Activated T-helper 1 cell treated with anti-CD3 and anti-CD28 coated beads, Interleukin-2, amount 50 U/mL, for 16 hours (primary cell): Measurements from ENCODE around the gene ARID5B.

Experiments used
- DNase-seq, 2 donors: peaks; one replicate each; pipeline ENCODE4 v3.0.0-alpha.2; 2020; ENCODE audit warnings: low read depth in 1 of 2, low spot score in 1 of 2

The ARID5B gene

DNA sequence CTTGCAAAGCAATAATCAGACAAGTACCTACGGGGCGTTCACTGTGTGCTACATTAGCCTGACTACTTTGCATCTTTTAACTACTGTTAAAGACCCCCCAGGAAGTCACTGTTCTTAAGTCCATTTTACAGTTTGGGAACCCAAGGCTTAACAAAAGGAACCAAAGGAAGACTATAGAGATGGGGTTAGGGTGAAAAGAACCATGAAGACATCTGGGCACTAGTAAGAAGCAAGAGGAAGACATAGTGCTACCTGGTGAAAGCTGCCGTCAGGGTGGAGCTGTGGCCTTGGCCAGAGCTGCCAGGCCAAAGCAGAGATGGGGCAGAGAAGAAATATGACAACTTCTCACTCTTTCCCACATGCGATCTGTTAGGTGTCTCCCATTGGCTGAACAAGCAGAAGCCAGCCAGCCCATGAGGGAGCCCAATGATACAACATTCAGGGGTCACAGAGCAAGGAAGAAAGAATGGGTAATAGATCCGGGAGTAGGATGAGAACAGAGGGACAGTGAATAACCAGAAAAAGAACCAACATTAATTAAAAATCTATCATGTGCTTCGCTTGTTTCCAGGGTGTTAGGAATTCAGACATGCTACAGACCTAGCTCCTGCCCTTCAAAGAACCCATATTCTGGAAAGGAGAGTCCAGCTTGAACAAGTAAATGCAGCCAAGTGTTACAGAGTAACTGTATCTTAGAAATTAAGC lies 85.4 kb downstream of the ARID5B start:
- DNase-seq: no peak

GRCh38 chr10:61987537-61987936 lies 86.0 kb downstream of the ARID5B start:
- no peak for DNase-seq

GRCh38 chr10:61987951-61988379 lies 86.5 kb downstream of the ARID5B start:
- DNase-seq: no peak

GRCh38 chr10:61989995-61990760 lies 88.7 kb downstream of the ARID5B start:
- DNase-seq: no peak

DNA sequence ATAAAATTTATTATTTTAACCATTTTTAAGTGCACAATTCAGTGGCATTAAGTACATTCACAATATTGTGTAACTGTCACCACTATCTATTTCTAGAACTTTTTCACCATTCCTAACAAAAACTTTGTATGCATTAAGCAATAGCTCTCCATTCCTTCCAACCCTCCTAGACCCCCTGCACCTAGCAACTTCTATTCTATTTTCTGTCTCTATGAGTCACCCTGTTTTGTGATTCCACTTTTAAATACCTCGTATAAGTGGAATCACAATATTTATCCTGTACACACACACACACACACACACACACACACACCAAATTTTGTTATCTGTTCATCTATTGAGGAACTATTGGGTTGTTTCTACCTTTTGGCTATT lies 89.2 kb downstream of the ARID5B start:
- DNase-seq: no peak

DNA sequence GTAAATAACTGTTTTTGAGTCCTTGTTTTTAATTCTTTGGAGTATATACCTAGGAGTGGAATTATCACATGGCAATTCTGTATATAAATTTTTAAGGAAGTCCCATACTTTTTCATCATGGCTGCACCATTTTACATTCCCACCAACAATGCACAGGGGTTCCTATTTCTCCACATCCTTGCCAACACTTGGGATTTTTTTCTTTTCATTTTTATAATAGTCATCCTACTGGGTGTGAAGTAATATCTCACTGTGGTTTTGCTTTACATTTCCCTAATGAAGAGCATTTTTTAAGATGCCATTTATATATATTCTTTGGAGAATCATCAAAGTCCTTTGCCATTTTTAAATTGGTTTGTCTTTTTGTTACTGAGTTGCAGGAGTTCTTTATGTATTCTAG lies 89.7 kb downstream of the ARID5B start:
- DNase-seq: no peak

GRCh38 chr10:61992059-61992460 lies 90.6 kb downstream of the ARID5B start:
- DNase-seq: no peak

GRCh38 chr10:61992671-61993668 lies 91.5 kb downstream of the ARID5B start:
- DNase-seq: peak in 1 of 2 donors; percentile 53

- DNase-seq: no peak
Observed at GRCh38 chr10:61993711-61994401, 92.4 kb downstream of the ARID5B start.

DNA sequence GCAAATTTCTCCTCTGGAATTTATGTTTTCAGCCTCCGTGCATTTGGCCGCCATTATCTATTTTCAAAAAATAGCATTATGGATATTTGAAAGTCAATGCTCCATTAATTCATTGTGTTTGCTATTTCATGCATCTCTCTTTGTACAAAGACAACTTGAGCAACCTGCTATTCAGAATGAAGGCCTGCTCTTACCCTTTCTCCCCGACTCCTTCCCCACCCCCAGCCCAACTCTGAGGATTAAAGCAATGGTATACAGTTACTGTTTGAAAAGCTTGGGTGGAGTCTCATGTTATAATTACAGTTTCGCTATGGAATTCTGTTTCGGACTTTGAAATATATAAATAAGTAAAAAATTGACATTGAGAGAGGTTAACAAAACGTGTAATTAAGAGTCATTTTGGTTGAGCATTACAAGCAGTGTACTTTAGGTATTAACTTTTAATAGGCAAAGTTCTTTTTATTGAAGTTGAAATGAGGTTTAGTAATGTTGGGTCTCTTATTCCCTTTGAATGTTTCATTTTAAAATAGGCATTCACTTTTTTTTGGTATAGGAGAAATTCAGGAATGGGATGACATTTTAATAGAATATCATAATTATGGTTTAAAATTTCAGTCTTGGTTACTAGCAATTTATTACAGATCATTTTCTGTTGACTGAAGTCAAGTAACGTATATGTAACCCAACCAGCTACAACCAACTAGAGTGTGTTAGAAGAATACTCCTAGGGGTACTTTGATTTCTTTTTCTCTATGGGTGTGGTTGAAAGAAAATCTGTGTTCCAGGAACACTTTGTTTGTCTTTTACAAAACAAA lies 93.1 kb downstream of the ARID5B start:
- no peak for DNase-seq

DNA sequence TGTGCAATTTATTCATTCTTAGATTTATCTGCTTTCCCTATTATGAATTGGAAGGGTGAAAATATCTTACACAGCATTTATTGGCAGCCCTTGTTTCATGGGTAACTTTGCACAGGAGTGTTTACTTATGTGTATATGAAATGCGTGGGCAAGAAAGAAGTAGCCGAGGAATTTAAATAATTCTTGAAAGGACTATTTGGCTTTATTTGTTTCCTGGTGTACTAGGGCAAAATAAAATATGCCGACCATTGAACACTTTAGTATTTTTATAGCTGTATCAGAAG lies 93.7 kb downstream of the ARID5B start:
- DNase-seq: no peak

DNA sequence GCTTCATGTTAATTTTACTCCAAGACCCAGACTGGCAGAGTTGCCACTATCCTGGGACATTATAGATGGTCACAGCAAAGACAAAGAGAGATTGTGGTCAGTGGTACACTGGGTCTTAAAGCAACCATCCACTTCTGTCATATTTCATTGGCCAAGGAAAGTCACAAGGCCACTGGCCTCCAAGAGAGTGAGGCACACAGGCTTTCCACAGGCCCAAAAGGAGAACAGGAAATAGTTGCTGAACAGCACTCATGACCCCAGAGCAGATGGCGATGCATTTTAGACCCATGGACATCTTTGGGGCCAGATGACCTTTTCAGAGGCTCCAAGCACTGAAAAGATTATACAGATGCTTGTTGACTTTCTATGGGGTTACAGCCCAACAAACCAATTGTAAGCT lies 97.4 kb downstream of the ARID5B start:
- DNase-seq: no peak

DNA sequence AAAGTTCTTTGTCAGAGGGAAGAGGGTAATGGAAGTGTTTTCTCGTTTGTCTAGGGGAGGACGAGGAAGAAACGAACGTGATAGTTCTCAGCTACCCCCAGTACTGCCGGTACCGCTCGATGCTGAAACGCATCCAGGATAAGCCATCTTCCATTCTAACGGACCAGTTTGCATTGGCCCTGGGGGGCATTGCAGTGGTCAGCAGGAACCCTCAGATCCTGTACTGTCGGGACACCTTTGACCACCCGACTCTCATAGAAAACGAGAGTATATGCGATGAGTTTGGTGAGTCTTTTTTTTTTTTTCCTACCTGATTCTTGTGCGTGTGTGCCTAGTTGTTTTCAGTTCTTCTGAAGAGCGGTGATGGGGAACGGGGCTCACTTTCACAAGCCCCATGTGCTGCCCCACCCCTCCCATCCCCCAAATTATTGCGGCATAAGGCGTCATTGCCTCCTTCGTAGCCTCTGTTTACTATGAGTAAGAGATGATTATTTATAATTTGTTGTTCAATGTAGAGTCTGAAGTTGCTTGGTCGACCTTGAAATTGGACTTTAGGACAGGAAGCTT lies 98.6 kb downstream of the ARID5B start:
- DNase-seq: no peak

GRCh38 chr10:62000726-62001125 lies 99.2 kb downstream of the ARID5B start:
- DNase-seq: no peak

- DNase-seq: no peak
Observed at GRCh38 chr10:62001898-62002297, 100.4 kb downstream of the ARID5B start.

- DNase-seq: no peak
Observed at GRCh38 chr10:62002753-62003152, 101.3 kb downstream of the ARID5B start.

DNA sequence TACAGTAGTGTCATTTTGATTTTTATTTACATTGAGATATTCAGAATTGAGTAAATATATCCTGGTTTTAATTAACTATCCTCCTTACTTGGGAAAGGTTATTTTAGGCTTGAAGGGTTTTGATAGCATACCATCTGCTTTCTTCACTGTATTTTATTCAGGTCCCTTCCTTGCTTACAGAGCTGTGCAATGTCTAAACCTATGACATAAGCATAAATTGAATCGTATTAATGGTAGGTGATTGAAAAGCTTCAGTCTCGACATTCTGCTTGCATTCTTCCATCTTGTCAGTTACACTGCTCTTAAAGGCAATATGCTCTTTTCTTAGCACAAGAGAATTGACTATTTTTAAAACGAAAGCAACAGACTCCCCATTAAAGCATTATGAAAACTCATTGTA lies 102.5 kb downstream of the ARID5B start:
- DNase-seq: no peak

GRCh38 chr10:62005281-62005680 lies 103.8 kb downstream of the ARID5B start:
- DNase-seq: no peak

GRCh38 chr10:62005687-62006086 lies 104.2 kb downstream of the ARID5B start:
- no peak for DNase-seq

DNA sequence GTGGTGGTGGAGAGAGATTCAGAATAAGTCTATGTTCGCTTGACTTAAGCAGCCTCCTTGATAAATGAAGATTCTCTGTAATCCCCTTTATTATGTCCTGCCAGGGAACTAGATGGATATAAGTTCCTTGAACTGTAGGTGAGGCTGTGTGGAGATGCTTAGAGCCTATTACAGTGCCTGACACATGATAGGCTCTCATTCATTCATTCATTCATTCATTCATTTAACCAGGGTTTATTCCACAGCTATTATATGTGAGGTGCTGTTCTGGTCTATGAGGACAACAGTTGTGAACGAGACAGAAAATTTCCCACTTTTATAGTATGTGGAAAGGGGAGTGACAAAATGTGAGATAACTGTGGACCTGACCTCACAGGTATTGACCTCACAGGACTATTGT lies 105.6 kb downstream of the ARID5B start:
- no peak for DNase-seq
